Measurements from ENCODE around the gene IGSF9.

Gene IGSF9

DNA sequence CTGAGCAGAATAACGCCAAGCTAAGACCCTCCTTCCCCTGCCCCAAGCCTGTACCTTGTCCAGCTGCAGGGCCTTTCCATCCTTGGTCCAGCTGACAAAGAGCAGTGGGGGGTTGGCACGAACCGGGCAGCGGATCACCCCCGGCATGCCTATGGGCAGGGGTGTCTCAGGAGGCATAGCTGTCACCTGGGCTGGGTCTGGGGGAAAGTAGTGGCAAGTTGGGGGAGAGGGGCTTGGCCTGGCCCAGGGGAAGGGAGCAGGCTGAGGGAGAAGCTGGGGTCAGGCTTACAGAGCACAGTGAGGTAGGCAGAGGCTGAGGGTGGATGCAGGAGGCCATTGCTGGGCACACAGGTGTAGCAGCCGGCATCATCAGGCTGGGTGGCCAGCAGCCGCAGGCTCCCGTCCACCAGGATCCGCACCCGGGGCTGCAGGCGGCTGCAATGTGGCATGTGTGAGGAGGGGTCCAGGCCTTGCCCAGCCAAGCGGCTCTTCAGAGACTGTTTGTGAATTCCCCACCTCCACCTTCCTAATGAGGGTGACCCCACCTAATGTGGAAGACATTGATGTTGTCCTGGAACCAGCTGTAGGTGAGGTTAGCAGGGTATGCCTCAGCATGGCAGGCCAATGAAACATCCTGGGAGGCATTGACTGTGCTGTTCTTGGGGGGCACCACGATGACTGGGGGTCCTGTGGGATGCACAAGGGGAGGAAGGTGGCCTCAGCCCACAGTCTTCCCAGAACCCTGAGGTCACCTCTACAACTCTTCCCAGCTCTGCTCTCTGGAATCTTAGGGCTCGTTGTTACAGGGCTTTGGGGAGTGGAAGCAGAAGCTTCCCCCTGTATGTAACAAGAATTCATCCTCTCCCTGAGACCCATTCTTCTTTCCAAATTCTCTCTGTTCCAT lies 11.0 kb downstream of the IGSF9 start:
- DNase-seq (ENCODE audit: low read depth in 2 of 2, low spot score in 1 of 2), result no peak

DNA sequence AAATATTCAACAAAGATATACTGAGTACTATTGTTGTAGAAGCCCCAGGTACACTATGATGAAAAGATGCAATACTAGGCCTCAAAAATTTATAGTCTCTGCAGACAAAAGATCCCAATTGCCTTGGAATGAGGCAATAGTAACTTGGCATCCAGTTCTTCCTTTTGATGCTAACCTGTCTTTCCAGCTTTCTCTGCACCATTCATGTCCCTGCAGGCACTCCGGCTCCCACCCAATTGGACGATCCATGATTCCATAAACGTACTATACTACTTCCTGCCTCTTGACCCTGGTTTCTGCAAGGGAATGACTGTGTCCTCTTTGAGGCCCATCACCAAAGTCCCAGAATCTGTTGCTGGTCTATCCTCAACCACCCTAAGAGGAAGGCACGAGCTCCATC lies 12.1 kb downstream of the IGSF9 start:
- no peak for DNase-seq (ENCODE audit: low read depth in 2 of 2, low spot score in 1 of 2)

DNA sequence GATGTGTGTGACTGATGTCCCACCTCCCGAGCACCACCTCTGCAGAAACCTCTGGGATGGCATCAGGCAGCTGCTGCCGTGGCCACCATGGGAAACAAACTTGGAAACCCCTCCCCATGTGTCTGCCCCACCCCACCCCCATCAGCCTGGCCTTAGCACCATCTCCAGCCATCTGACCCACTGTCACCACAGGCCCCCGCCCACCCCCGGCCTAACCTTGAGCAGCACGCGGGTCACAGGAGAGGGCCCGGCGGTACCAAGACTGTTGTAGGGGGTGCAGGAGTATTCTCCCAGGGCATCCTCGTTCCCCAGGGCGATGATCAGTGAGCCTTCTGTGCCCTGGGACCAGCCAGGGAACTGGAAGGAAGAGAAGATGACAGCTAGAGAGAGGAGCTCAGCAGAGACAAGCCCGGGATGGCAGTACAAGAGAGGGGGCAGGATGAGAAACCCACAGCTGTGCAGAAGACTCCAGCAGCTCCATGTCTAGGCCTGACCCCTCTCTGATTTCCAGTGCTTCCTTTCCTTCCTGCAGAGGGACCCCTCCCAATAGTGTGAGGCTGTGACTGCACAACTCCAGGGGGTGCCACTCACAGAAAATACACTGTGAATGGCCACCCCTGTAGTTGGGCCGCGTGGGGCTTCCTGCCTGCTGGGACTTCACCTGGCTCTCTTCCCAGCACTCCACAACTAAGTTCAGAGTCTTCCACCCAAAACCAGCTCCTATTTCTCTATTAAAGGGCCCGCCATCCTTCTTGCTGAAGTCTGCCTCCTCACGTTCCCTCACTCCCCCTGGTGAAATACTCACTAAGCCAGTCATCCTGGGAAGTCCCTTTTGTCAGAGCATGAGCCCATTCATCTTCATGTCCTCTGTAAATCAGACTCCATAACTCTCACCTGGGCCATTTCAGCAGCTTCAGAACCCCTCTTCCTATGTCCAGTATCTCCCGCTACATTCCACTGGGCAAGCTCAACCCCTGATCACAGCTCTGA lies 12.8 kb downstream of the IGSF9 start:
- no peak for DNase-seq (ENCODE audit: low read depth in 2 of 2, low spot score in 1 of 2)

GRCh38 chr1:159931795-159932173 lies 13.6 kb downstream of the IGSF9 start:
- no peak for DNase-seq (ENCODE audit: low read depth in 2 of 2, low spot score in 1 of 2)

- DNase-seq (ENCODE audit: low read depth in 2 of 2, low spot score in 1 of 2), result no peak
Measured at GRCh38 chr1:159931101-159931794, 14.2 kb downstream of the IGSF9 start.

GRCh38 chr1:159930634-159931033 lies 14.8 kb downstream of the IGSF9 start:
- no peak for DNase-seq (ENCODE audit: low read depth in 2 of 2, low spot score in 1 of 2)

DNA sequence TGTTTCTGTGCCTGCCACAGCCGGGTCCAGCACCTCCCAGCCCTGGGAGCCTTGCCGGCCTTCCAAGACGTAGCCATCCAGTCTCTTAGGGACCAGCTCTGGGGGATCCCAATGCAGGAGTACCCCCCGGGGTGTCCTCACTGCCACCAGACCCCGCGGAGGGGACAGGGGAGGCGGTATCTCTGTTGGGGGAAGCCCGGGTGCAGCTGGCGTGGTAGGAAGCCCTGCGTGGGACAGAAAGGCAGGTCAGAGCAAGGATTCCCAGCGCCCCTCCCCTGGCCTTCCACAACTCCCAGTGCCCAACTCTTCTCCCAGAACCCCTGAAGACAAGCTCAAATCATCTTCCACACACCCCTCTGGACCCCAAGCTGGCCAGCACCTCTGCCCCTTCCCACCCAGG lies 15.2 kb downstream of the IGSF9 start:
- DNase-seq (ENCODE audit: low read depth in 2 of 2, low spot score in 1 of 2), result no peak

DNA sequence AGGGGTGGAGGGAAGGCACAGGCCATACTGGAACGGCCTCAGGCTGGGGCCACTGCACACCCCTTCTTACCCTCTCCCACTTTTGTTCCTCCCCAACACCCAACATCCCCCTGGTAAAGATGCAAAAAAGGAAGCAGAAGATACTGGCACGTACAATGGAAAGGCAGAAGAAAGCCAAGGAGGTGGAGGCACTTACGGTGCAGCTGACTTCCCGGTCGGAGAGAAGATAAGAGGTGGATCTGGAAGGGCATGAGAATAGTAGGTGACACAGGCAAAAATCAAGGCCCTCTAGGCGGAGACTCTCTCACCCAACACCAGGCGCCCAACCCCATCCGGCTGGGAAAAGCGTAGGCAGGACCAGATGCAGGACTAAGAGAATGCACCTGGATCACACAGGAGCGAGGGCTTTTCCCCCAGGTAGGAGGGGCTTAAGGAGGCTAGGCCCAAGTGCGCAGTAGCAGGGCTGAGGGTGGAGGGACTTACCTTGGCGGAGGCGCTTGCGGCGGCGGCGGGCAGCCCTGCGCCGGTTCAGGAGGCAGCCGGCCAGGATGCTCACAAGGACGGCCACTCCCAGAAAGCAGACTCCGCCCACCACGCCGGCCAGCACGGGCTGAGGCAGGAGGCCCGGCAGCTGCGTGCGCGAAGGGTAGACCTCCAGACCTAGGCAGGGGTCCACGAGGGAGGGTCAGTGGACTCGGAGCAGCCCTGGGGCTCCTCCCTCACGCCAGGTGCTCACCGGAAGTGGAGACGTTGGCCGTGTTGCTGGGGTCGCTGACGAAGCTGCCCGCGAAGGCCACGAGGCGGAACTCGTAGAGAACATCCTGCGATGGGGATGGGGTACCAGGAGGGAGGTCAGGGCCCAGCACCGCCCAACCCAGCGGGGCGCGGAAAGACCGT lies 16.0 kb downstream of the IGSF9 start:
- no peak for DNase-seq (ENCODE audit: low read depth in 2 of 2, low spot score in 1 of 2)

GRCh38 chr1:159928491-159929050 lies 16.8 kb downstream of the IGSF9 start:
- DNase-seq (ENCODE audit: low read depth in 2 of 2, low spot score in 1 of 2), result no peak

GRCh38 chr1:159927849-159928431 lies 17.5 kb downstream of the IGSF9 start:
- no peak for DNase-seq (ENCODE audit: low read depth in 2 of 2, low spot score in 1 of 2)

DNA sequence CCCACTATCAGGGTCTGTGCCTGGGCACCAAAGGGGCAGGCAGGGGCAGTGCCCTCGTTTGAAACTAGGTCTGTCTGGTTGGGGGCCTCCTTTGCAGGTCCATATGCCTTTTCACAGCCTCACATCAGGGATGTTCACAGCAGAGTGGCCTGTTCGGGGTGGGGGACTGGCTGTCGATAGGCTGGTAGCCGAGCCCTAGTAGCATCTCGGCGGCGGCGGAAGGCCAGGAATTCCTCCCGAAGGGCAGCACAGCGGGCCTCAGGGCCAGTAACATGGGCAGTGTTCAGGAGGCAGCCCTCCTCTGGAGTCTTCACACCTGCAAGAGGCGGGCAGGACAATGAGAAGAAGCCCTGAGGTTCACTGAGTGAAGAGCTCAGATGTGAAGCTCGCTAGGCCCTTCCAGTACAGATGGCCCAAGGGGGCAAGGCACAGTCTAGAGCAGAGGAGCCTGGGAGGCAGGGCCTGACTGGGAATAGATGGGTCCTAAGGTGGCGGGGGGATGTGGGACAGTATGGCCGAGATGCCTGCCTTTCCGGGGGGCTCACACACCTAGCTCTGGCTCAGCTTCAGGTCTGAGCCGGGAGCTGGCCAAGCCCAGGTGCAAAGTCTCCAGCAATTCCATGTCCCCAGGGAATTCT lies 18.1 kb downstream of the IGSF9 start:
- DNase-seq (ENCODE audit: low read depth in 2 of 2, low spot score in 1 of 2), result no peak

GRCh38 chr1:159925719-159926078 lies 19.7 kb downstream of the IGSF9 start:
- no peak for DNase-seq (ENCODE audit: low read depth in 2 of 2, low spot score in 1 of 2)

DNA sequence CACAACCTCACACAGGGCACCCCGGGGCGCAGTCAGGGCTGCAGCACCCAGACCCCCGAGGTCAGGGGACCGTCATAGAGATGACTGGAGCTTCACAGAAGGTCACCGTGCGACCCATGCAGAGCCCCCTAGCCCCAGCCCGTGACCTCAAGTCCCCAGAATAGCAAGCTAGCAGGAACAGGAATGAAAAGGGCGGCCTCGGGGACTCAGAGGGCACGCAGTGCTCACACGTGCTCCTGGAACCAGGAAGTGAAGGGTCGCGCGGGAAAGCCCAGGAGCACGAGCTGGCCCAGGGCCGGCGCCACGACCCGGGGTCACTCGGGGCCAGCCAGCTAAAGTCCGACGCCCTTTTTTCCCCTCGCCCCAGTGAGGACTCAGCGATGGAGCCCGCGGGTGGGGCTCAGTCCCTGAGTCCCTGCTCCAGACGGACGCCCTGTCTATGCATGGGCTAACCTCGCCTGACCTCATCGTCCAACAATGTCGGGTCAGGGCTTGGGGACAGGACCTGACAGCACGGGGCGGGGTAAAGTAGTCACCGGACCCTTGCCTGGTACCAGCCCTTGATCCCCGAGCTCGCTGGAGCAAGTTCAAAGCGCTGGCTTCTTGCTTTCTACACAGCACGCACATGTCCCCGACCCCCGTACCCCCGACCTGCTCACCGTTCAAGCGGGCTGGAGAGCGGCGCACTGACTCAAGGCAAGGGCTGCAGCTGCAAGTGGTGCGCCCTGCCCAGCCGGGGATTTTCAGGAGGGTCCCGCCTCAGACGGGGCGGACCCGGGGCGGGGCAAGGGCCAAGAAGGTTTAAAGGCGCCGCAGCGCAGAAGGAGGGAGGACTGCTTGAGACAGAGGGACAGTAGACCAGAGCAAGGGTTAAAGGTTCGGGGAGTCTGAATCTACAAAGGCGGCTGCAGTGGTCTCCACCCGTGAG lies 20.4 kb downstream of the IGSF9 start, which contains the start of gene TAGLN2:
Gene TAGLN2, minus strand, starts transcription at position 717 of the 928 bp plus-strand sequence. CDS start 4,998 bp downstream, outside the sequence.
- DNase-seq (ENCODE audit: low read depth in 2 of 2, low spot score in 1 of 2), result peak; percentile 74 to 83

GRCh38 chr1:159924025-159924790 lies 21.2 kb downstream of the IGSF9 start:
- DNase-seq (ENCODE audit: low read depth in 2 of 2, low spot score in 1 of 2), result no peak

- peak; percentile 67 to 72 for DNase-seq (ENCODE audit: low read depth in 2 of 2, low spot score in 1 of 2)
Measured at GRCh38 chr1:159923203-159924024, 22.0 kb downstream of the IGSF9 start.

- no peak for DNase-seq (ENCODE audit: low read depth in 2 of 2, low spot score in 1 of 2)
Measured at GRCh38 chr1:159922511-159923202, 22.8 kb downstream of the IGSF9 start.
